Non-pigmented ciliary epithelial cell (primary cell): ENCODE results near the gene PPM1M.

Experiments used
- DNase-seq: peaks from one replicate; pipeline ENCODE4 v3.0.0-alpha.2; 2010; ENCODE audit warnings: low read depth

Gene PPM1M

DNA sequence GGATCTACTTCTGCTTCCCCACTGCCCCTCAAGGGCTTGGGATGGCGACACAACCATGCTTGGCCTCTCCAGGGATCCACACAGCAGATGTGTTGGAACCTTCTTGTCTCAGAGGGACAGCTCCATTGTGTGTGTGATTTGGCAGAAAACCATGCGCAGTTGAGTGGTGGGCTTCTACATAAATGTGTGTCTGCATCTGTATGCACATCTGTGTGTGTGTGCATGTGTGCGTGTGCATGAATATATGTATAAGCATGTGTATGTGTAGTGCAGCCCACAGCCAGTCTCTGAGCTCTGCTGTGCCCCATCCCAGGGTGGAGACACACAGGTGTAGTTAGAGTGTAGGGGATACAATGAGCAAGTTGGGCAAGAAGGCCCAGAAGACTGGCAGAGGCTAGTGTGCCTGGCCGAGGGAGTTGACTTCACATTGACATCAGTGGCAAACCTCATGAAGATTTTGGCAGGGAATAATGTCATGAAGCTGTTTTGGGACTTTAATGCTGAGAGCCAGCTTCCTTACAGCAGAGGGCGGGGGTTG lies 50.2 kb downstream of the PPM1M start:
- DNase-seq: no peak

DNA sequence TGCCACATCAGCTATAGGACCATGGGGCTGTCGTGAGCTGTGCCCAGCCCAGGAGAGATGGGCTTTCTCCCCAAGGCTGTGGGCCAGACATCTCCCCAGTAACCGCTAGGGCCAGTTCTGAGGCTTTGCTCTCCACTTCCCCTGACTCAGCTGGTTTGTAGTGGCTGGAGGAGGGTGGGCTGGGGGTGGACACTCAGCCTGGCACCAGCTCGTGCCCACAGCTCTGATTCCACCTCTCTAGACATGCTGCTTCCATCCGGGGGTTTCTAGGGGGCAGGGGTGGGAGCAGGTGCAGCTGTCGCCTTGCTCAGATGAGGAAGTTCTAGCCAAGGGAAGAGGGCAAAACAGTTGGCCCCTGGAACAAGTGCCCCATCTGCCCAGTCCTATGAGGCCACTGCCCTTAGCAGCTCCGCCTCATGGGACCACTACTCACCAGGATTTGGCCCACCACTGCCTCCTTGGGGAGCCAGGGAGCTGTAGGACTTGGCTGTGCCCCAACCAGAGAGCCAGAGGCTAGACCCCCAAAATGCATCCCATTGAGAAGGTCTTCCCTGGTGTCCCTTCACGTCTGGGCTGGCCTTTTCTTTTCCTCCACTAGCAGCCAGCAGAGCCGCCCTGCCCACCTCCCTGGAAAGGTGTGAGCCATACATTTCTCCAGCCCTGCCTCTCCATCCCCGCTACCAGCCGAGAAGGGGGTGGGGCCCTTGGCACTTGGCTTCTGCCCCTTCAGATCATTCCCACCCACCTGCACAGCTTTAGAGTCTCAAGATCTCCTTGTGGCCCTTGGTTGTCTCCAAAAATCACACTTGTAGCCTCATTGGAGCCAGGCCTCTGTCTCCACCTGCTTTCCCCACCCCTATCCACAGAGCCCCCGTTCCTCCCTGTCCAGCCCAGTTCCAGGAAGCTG lies 51.9 kb downstream of the PPM1M start:
- DNase-seq: no peak

DNA sequence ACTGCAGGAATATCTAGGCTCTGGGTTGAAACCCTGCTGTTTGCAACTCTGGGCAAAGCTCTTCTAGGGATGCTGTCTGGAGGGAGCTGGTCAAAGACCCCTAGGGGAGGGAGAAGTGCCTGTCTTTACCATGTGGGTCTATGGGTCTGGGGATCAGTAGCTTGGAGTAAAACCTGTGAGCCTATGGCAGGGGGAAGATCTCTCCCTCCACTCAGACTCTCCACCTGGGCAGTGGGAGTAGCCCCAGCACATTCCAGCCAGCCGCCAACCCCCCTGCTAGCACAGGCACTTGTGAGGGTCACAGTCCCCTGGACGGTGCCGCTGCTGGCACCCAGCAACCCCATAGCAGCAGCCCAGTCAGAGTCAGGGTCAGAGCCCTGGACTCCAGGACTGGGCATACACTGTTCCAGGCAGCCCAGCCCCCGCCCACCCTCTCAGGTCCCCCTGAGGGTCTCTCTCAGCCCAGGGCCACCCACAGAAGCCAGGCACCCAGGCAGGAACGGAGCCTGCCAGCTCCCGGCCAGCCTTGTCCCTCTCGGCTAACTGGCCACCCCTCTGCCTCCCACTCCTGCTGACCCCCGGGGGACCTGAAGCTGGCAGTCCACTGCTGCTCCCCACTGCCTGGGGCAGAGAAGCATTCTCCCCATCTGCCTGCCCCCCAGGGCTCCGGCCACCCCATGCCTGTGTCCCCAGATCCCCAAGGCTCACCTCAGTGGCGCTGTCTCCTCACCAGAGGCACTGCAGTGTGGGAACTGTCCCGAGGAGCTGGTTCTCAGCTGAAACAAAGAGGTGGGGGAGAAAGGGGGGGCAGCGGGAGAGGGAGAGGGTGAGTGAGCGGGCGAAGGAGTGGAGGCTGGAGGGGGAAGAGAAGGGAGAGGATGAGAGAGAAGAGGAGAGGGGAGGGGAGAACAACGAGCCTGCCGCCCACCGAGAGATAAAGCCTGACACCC lies 52.9 kb downstream of the PPM1M start:
- DNase-seq: no peak

DNA sequence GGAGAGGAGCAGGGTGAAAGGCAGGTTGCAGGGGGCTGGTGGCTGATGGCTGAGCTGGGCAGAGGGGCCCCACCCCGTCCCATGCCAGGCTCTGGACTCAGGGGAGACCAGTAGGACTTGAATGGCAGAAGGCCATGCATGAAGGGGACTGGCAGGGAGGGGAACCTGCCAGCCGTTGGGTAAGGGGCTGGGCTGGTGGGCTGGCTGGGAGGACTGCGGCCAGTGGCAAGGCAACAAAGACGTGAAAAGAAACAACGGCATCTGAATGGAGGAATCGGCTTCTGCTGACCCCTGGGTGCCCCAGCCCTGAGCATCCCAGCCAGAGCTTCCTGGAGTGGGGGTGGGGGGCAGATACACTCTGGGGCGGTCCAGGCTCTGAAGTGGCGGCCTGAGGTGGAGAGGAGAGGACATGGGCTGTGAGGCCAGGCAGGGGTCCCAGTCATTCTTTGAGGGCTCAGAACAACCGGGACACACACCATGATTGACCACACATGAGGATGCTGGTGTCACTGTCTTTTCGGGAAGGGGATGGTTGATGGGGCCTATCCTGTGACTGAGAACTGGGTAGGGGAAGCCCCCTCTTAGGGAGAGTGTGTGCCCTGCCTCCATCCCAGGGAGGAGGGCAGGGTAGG lies 53.8 kb downstream of the PPM1M start:
- no peak for DNase-seq
